Erythroblast (primary cell): ENCODE results near the gene POR.

Source experiments
- DNase-seq, 2 experiments: peaks; one replicate each; lab custom pipeline; 2025; lab: John Stamatoyannopoulos, UW
- GATA1 ChIP-seq: IDR thresholded peaks from 2 replicates; pipeline ENCODE4 v1.6.1; 2011; ENCODE audit warnings: low read depth, mild to moderate bottlenecking, control low read depth, low read length, moderate library complexity
- POLR2A ChIP-seq: IDR thresholded peaks from 2 replicates; pipeline ENCODE4 v1.6.1; 2011; ENCODE audit warnings: mild to moderate bottlenecking, low read length

POR gene

DNA sequence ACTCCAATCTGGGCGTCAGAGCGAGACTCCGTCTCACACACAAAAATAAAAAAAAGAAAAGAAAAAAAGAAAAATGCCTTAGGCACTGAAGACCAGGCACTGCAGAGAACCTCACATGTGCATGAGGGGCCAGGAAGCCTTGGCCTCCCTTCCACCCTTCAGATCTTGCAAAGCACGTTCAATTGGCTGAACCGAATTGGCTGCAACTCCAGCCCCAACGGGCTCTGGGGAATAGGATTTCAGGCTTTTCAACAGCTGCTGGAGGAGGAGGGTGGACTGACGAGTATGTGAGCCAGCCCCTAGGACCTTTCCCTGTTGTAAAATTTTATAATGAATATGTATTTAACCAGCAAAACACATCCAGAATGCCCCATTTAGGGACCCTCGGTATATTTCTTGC lies 62.8 kb downstream of the POR start:
- no peak for DNase-seq
- TF ChIP-seq POLR2A (no peak), GATA1 (no peak)

DNA sequence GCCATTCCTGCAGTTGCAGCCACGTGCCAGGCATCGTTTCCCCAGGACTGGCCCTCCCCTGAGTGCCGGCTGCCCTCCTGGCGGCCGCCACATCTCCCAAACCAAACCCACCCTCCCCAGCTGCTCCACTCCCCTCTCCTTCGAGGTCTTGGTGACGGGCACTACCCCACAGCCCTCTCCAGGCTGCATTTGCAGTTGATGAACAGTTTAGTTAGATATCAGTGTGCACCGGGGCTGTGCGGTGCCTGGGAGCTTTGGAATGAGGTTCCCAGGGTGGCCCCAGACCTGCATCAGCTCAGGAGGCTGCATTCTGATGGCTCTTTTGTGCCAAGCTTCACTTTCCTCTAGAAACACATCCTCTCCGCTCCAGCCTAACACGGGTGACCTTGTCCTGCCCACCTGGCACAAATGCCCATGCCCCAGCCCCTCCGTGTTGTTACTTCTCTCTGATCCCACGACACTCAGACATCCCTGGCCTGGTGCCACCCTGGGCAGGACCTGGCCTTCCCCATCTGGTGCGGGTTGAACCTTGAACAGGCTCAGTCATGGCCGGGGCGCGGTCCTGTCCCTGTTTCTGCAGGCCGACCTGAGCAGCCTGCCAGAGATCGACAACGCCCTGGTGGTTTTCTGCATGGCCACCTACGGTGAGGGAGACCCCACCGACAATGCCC lies 64.9 kb downstream of the POR start:
- TF ChIP-seq POLR2A: no peak
- TF ChIP-seq GATA1: no peak
- peak in 1 of 2 experiments; percentile 9 for DNase-seq

DNA sequence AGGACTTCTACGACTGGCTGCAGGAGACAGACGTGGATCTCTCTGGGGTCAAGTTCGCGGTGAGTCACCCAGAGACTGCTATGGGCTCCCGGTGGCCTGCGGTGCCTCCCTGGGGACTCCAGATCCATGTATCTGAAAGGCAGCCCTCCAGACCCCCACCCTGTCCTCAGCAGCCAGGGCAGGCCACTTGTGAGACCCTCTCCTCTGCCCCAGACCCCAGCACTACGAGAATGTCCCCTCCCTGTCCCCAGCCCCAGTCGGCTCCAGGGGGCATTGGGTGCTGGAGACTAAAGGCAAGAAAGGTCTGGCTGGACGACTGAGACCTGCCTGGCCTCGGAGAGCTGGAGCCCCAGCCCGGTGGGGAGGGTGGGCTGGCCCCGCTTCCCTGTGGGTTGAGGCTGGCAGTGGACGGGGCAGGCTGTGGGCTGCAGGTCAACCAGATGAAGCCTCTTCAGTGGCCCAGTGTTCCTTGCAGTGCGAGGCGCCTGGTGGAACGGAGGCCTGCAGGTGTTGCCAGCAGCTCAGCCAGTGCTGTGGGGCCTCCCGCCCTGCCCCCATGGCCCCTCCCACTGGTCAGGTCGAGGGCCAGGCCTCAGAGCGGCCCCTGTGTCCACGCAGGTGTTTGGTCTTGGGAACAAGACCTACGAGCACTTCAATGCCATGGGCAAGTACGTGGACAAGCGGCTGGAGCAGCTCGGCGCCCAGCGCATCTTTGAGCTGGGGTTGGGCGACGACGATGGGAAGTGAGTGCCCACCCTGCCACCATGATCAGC lies 65.7 kb downstream of the POR start:
- no peak for TF ChIP-seq POLR2A
- no peak for TF ChIP-seq GATA1
- DNase-seq: no peak

- TF ChIP-seq GATA1 (no peak), POLR2A (no peak)
- no peak for DNase-seq
Observed at GRCh38 chr7:75981203-75981452, 66.2 kb downstream of the POR start.

- DNase-seq: no peak
Observed at GRCh38 chr7:75981453-75982305, 66.7 kb downstream of the POR start.

GRCh38 chr7:75982306-75983064 lies 67.5 kb downstream of the POR start:
- no peak for TF ChIP-seq POLR2A
- TF ChIP-seq GATA1: no peak
- DNase-seq: no peak

More at GRCh38 chr7:75981453-75982305, 66.7 kb downstream of the POR start:
- TF ChIP-seq GATA1 (no peak), POLR2A (no peak)

- DNase-seq: no peak
- TF ChIP-seq POLR2A (no peak), GATA1 (no peak)
Observed at GRCh38 chr7:75983471-75984129, 68.6 kb downstream of the POR start.

- TF ChIP-seq GATA1 (no peak), POLR2A (no peak)
- no peak for DNase-seq
Observed at GRCh38 chr7:75984130-75985008, 69.4 kb downstream of the POR start.

GRCh38 chr7:75985009-75985517 lies 70.1 kb downstream of the POR start:
- no peak for DNase-seq
- TF ChIP-seq GATA1 (no peak), POLR2A (no peak)

DNA sequence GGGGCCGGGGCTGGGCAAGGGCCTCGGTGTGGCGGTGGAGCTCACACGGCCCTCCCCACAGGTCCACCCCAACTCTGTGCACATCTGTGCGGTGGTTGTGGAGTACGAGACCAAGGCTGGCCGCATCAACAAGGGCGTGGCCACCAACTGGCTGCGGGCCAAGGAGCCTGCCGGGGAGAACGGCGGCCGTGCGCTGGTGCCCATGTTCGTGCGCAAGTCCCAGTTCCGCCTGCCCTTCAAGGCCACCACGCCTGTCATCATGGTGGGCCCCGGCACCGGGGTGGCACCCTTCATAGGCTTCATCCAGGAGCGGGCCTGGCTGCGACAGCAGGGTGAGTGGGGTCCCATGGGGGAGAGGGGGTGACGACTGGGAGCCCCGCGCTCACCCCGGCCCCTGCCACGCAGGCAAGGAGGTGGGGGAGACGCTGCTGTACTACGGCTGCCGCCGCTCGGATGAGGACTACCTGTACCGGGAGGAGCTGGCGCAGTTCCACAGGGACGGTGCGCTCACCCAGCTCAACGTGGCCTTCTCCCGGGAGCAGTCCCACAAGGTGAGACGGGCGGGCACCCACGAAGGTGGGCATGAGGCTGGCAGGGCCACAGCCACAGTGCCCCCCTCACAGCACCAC lies 70.7 kb downstream of the POR start:
- DNase-seq: peak; percentile 28 to 32
- no peak for TF ChIP-seq GATA1
- TF ChIP-seq POLR2A: no peak

DNA sequence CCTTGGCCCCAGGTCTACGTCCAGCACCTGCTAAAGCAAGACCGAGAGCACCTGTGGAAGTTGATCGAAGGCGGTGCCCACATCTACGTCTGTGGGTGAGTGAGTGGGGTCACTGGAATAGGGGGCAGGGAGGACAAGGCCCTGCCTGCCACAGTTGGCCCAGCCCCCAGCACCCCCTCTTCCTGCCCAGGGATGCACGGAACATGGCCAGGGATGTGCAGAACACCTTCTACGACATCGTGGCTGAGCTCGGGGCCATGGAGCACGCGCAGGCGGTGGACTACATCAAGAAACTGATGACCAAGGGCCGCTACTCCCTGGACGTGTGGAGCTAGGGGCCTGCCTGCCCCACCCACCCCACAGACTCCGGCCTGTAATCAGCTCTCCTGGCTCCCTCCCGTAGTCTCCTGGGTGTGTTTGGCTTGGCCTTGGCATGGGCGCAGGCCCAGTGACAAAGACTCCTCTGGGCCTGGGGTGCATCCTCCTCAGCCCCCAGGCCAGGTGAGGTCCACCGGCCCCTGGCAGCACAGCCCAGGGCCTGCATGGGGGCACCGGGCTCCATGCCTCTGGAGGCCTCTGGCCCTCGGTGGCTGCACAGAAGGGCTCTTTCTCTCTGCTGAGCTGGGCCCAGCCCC lies 71.3 kb downstream of the POR start:
- TF ChIP-seq GATA1: no peak
- TF ChIP-seq POLR2A: no peak

More for the DNA sequence above, 71.3 kb downstream of the POR start:
- no peak for DNase-seq
